ENCODE data around the gene ZBTB32.

DNA sequence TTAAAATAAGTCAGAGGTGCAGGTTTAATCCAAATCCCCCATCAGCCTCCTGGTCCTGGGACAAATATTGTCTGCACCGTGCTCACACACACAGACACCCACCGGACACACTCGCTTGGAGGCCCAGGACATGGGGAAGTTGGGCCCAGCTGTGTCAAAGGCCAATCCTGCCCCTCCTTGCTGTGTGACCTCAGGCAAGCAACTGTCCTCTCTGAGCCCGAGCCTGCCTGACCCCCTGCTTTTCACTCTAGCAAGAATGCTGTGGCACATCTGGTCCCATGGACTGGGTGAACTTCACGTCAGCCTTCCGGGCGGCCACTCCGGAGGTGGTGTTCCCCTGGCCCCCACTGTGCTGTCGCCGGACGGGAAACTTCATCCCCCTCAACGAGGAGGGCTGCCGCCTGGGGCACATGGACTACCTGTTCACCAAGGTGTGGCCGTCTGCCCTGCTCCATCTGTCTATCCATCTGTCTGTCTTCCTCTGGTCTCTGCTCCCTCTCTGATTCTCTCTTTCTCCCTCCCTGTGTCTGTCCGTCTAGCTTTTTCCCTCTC is 28.7 kb upstream of the ZBTB32 start:
- TF ChIP-seq, protein P1, sequence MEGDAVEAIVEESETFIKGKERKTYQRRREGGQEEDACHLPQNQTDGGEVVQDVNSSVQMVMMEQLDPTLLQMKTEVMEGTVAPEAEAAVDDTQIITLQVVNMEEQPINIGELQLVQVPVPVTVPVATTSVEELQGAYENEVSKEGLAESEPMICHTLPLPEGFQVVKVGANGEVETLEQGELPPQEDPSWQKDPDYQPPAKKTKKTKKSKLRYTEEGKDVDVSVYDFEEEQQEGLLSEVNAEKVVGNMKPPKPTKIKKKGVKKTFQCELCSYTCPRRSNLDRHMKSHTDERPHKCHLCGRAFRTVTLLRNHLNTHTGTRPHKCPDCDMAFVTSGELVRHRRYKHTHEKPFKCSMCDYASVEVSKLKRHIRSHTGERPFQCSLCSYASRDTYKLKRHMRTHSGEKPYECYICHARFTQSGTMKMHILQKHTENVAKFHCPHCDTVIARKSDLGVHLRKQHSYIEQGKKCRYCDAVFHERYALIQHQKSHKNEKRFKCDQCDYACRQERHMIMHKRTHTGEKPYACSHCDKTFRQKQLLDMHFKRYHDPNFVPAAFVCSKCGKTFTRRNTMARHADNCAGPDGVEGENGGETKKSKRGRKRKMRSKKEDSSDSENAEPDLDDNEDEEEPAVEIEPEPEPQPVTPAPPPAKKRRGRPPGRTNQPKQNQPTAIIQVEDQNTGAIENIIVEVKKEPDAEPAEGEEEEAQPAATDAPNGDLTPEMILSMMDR (IDR thresholded peaks at IDR 0.05): no peak
- TF ChIP-seq EZH2 (IDR thresholded peaks at IDR 0.05) (no peak), EZH2phosphoT487 (IDR thresholded peaks at IDR 0.05) (no peak)
